Hepatocyte (in vitro differentiated cells): ENCODE data around the gene MOB3B. TPM values are rescaled to one million over a fixed set of nuclear protein-coding genes. Genes with fewer than 3 reads are reported as not detected.

Source experiments
- DNase-seq: peaks from one replicate; pipeline ENCODE4 v3.0.0-alpha.2; 2016; ENCODE audit warnings: low spot score
- H2AFZ ChIP-seq: fragments of 200-600 bp; sonication (generic); 2 replicates; pipeline ENCODE4 v1.6.0; 2016; ENCODE audit warnings: antibody characterized with exemption, mild to moderate bottlenecking
- H3K27ac ChIP-seq: fragments of 200-600 bp; sonication (generic); 2 replicates; pipeline ENCODE4 v1.5.1; 2016; ENCODE audit warnings: mild to moderate bottlenecking
- H3K27me3 ChIP-seq: fragments of 200-600 bp; sonication (generic); 2 replicates; pipeline ENCODE4 v1.6.1; 2016
- H3K36me3 ChIP-seq: fragments of 200-600 bp; sonication (generic); replicated peaks from 2 replicates; pipeline ENCODE4 v1.5.1; 2016; ENCODE audit warnings: low read depth; ENCODE audit not compliant: insufficient read depth
- H3K4me1 ChIP-seq: fragments of 200-600 bp; sonication (generic); 2 replicates; pipeline ENCODE4 v1.5.1; 2016; ENCODE audit warnings: mild to moderate bottlenecking, moderate library complexity; ENCODE audit not compliant: insufficient read depth
- H3K4me2 ChIP-seq: fragments of 200-600 bp; sonication (generic); 2 replicates; pipeline ENCODE4 v1.6.0; 2016
- H3K4me3 ChIP-seq: fragments of 200-600 bp; sonication (generic); 2 replicates; pipeline ENCODE4 v1.5.1; 2016; ENCODE audit warnings: mild to moderate bottlenecking
- H3K79me2 ChIP-seq: fragments of 200-600 bp; sonication (generic); 2 replicates; pipeline ENCODE4 v1.6.0; 2017; ENCODE audit warnings: mild to moderate bottlenecking
- H3K9me2 ChIP-seq: fragments of 200-600 bp; sonication (generic); replicated peaks from 2 replicates; pipeline ENCODE4 v1.6.0; 2017; ENCODE audit warnings: mild to moderate bottlenecking; ENCODE audit not compliant: insufficient read depth
- H3K9me3 ChIP-seq: fragments of 200-600 bp; sonication (generic); 2 replicates; pipeline ENCODE4 v1.5.1; 2016; ENCODE audit warnings: low read depth, mild to moderate bottlenecking
- H4K20me1 ChIP-seq: fragments of 200-600 bp; sonication (generic); 2 replicates; pipeline ENCODE4 v1.6.0; 2016; ENCODE audit warnings: mild to moderate bottlenecking; ENCODE audit not compliant: insufficient read depth, poor library complexity, severe bottlenecking
- EZH2 ChIP-seq: fragments of 200-600 bp; sonication (generic); IDR thresholded peaks from 2 replicates; pipeline ENCODE4 v1.6.1; 2016; ENCODE audit warnings: antibody characterized with exemption, mild to moderate bottlenecking, borderline replicate concordance
- EZH2phosphoT487 ChIP-seq: fragments of 200-600 bp; sonication (generic); IDR thresholded peaks from one replicate; pipeline ENCODE4 v1.6.1; 2018; ENCODE audit warnings: antibody characterized with exemption, mild to moderate bottlenecking, low read depth, moderate library complexity; ENCODE audit not compliant: unreplicated experiment, severe bottlenecking
- WGBS: methylation state at CpG from one replicate; pipeline ENCODE4 v1.1.6; 2016; ENCODE audit warnings: low lambda C conversion rate; ENCODE audit errors: missing lambda C conversion rate; 5-methylcytosine and 5-hydroxymethylcytosine counted together
- polyA plus RNA-seq: library from polyadenylated mRNA; unstranded; fragments of >200 nt; fragmentation: Nextera tagmentation; extraction: Ambion mirVana; gene quantifications from 2 replicates; pipeline ENCODE4 v1.2.1, GENCODE V29; 2016
- total RNA-seq: library from RNA; depleted of rRNA; stranded (reverse); fragments of >200 nt; gene quantifications from 2 replicates; pipeline ENCODE4 v1.2.3, GENCODE V29; 2014
- TF ChIP-seq, protein P1 (sequence below): fragments of 200-600 bp; sonication (generic); IDR thresholded peaks from 2 replicates; pipeline ENCODE4 v1.5.1; 2016; ENCODE audit warnings: antibody characterized with exemption, mild to moderate bottlenecking; ENCODE audit not compliant: poor library complexity

MOB3B gene
- total and polyA plus RNA-seq, 2 experiments from 2014 or later: 13.3 to 13.5 TPM

DNA sequence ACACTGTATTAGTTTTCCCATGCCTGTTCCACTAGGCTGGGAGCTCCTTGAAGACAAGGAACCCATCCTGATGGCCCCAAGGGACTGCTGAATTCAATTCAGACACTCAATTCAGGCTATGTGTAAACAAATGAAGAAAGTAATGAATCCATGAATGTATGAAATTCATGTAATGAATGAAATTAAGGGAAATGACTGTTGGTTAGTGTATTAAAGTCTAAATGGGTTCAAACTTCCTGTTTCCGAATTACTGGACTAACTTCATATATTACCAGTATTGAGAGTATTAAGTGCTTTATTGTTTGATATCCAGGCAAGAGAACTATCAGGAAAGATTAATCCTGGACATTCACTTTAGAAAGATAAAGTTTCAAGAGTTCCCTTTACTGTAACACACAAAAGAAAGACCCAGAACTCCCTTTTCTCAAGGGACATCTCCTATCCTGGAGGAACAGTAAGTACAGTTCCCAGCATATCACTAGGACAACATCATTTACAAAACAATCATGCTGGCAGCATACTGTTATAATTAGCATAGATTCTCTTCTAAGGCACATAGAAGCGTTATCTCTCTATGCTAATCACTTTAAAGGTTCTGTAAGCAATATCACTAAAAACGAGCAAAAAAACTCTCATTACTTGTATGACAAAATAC is 34.0 kb downstream of the MOB3B start:
- Histone ChIP-seq H3K9me3 (peaks cover 3% of the 10 kb centered on the region), H4K20me1 (no peaks in the 10 kb centered on the region), H3K36me3 (no peaks in the 10 kb centered on the region), H3K27me3 (no peaks in the 10 kb centered on the region), H3K79me2 (peaks cover 52% of the 10 kb centered on the region), H2AFZ (no peak overlapping the region), H3K4me2 (no peak overlapping the region), H3K4me1 (peaks cover 12% of the 10 kb centered on the region), H3K27ac (no peak overlapping the region), H3K9me2 (no peaks in the 10 kb centered on the region), H3K4me3 (no peak overlapping the region)
- DNase-seq: no peak
- 50% methylated on average over 3 of the region's 3 CpGs for WGBS
- TF ChIP-seq, protein P1, sequence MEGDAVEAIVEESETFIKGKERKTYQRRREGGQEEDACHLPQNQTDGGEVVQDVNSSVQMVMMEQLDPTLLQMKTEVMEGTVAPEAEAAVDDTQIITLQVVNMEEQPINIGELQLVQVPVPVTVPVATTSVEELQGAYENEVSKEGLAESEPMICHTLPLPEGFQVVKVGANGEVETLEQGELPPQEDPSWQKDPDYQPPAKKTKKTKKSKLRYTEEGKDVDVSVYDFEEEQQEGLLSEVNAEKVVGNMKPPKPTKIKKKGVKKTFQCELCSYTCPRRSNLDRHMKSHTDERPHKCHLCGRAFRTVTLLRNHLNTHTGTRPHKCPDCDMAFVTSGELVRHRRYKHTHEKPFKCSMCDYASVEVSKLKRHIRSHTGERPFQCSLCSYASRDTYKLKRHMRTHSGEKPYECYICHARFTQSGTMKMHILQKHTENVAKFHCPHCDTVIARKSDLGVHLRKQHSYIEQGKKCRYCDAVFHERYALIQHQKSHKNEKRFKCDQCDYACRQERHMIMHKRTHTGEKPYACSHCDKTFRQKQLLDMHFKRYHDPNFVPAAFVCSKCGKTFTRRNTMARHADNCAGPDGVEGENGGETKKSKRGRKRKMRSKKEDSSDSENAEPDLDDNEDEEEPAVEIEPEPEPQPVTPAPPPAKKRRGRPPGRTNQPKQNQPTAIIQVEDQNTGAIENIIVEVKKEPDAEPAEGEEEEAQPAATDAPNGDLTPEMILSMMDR: no peak
- TF ChIP-seq EZH2 (no peak), EZH2phosphoT487 (no peak)

DNA sequence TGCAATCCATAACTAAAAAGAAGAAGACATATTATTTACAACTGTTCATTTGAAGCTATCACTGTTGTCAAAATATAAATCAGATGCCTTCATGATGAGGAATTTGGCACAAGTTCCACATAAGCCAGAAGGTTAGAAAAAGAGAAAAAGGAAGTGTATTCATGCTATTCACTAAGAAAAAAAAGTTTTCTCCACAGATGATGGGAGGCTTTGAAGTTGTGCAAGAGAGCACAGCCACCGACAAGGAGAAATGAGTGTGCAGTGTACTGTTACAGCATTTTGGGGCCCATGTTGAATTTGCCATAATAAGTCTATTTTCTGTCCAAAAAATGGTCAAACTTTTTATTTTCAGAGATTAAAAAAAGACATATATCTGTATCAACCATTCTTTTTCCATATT is 38.5 kb downstream of the MOB3B start:
- no peaks in the 10 kb centered on the region for H3K9me2 ChIP-seq
- H3K27ac ChIP-seq: no peak overlapping the region
- no peak for DNase-seq
- H2AFZ ChIP-seq: no peak overlapping the region
- no peaks in the 10 kb centered on the region for H3K27me3 ChIP-seq
- peaks cover 3% of the 10 kb centered on the region for H3K9me3 ChIP-seq
- H3K36me3 ChIP-seq: no peaks in the 10 kb centered on the region
- 68% methylated on average over 1 of the region's 1 CpG for WGBS
- no peak overlapping the region for H3K4me2 ChIP-seq
- H3K4me1 ChIP-seq: peaks cover 26% of the 10 kb centered on the region
- TF ChIP-seq EZH2 (no peak), EZH2phosphoT487 (no peak)
- peaks cover 35% of the 10 kb centered on the region for H3K79me2 ChIP-seq
- H4K20me1 ChIP-seq: no peaks in the 10 kb centered on the region
- H3K4me3 ChIP-seq: no peak overlapping the region

DNA sequence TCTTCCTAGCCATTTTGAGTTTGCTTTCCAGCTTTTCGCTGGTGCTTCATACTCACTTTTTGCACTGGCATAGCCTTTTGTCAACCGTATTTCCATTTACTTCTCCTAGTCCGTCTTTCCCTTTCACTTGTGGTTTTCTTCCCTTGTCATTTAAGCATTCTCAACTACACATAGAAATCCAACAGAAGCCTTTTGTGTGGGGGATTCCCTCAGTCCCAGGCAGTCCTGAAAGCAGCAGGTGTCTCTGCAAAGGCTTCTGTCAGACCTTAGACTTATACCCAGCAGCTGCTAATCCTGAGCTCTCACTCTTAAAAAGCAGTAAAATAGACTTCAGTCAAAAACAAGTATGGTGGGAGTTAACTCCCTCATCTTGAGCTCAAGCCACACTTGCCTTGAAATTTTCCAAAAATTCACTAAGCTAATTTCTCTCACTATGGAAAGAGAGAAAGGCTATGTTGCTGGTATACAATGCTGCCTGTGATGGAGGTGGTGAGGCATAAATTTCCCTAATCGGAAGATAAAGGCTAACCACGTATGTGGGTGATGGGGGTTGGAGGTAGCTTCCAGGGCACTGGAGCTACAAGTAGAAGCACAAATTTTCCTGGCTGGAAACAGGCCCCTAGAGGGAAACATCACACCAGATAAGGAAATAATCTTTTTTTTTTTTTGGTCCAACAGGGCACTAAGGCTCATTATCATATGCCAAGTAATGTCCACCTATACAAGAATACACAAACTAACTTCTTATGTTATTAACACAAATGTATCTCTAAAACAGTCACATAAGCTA is 40.3 kb downstream of the MOB3B start:
- Histone ChIP-seq H3K4me1 (peaks cover 21% of the 10 kb centered on the region), H3K79me2 (peaks cover 36% of the 10 kb centered on the region), H3K4me3 (no peak overlapping the region), H3K36me3 (no peaks in the 10 kb centered on the region), H3K9me2 (no peaks in the 10 kb centered on the region), H4K20me1 (no peaks in the 10 kb centered on the region), H3K27me3 (no peaks in the 10 kb centered on the region), H2AFZ (no peak overlapping the region), H3K4me2 (no peak overlapping the region), H3K27ac (peak overlapping the region; percentile 78), H3K9me3 (no peaks in the 10 kb centered on the region)
- 89% methylated on average over 5 of the region's 5 CpGs for WGBS
- no peak for DNase-seq
- TF ChIP-seq, protein P1: no peak
- no peak for TF ChIP-seq EZH2

DNA sequence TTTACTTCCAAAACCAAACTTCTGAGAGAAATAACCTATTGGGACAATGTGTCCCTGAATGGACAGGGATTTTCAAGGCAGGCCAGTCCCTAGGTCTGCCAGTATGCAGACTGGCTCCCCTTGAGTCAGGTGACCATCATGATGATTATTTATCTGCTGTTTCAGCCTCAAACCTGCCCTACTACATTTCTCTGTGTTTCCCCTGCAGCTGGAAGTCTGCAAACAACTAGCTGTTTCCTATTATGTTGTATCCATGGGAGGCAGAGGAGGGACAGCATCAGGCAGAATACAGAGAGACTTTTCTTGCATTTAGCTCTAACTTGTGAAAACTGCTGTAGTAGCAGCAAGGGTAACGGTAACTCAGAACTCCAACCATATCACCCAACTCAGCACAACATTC is 41.7 kb downstream of the MOB3B start:
- peak; percentile 42 for DNase-seq

More for the DNA sequence above, 41.7 kb downstream of the MOB3B start:
- Histone ChIP-seq H3K4me2 (peak overlapping the region; percentile 60), H4K20me1 (no peaks in the 10 kb centered on the region), H3K79me2 (peaks cover 36% of the 10 kb centered on the region), H3K9me2 (no peaks in the 10 kb centered on the region), H3K4me1 (peaks cover 21% of the 10 kb centered on the region), H3K36me3 (no peaks in the 10 kb centered on the region), H2AFZ (no peak overlapping the region), H3K9me3 (no peaks in the 10 kb centered on the region), H3K27me3 (no peaks in the 10 kb centered on the region), H3K4me3 (no peak overlapping the region), H3K27ac (peak overlapping the region; percentile 78)
- TF ChIP-seq EZH2 (no peak), EZH2phosphoT487 (no peak)
- 68% methylated on average over 1 of the region's 1 CpG for WGBS
